NB4 (cell line): ENCODE data around the gene NEB.

Source experiments
- CTCF ChIP-seq: IDR thresholded peaks from one replicate; pipeline ENCODE4 v1.5.1; 2012; ENCODE audit warnings: low read depth, low read length
- MAX ChIP-seq: IDR thresholded peaks from 2 replicates; pipeline ENCODE4 v1.6.1; 2011; ENCODE audit warnings: low read depth, low read length
- MYC ChIP-seq: IDR thresholded peaks from 2 replicates; pipeline ENCODE4 v1.6.1; 2011; ENCODE audit warnings: low read depth, low read length
- POLR2A ChIP-seq: IDR thresholded peaks from 2 replicates; pipeline ENCODE4 v1.6.1; 2011; ENCODE audit warnings: mild to moderate bottlenecking; ENCODE audit not compliant: insufficient read length; ENCODE audit errors: extremely low read depth

GRCh38 chr2:151707857-151708256 is 26.4 kb downstream of the NEB start:
- TF ChIP-seq CTCF (no peak), POLR2A (no peak), MYC (no peak), MAX (no peak)
